SK-N-SH (cell line): Measurements from ENCODE around the gene ADISSP. TPM values are rescaled to one million over a fixed set of nuclear protein-coding genes. Genes with fewer than 3 reads are reported as not detected.
A peak's percentile ranks its signal among the peaks of the same experiment; 100 is the strongest.

Experiments
- CTCF ChIA-PET: fragments of 300-600, 350-600 bp; formaldehyde crosslinking; extraction: SDS; loops from one replicate; lab custom pipeline; 2021; lab: Yijun Ruan, JAX
- POLR2A ChIA-PET: fragments of 350-600 bp; sonication (Branson Sonifier 250); formaldehyde crosslinking; extraction: SDS; loops from one replicate; lab custom pipeline; 2020; ENCODE audit warnings: antibody characterized with exemption, inconsistent platforms; lab: Yijun Ruan, JAX
- DNase-seq: peaks from one replicate; pipeline ENCODE4 v3.0.0; 2012
- H2AFZ ChIP-seq: fragments of 200-600 bp; sonication (generic); 2 replicates; pipeline ENCODE4 v1.8.1; 2016; ENCODE audit warnings: antibody characterized with exemption, mild to moderate bottlenecking, low read depth
- H3F3A ChIP-seq: fragments of 200-600 bp; sonication (generic); replicated peaks from 2 replicates; pipeline ENCODE3; 2016; ENCODE audit warnings: antibody characterized with exemption, mild to moderate bottlenecking; ENCODE audit not compliant: insufficient read depth
- H3K27ac ChIP-seq, 2 experiments: fragments of 200-500 bp in 1 of 2; fragments of 200-600 bp in 1 of 2; sonication (Bioruptor generic) in 1 of 2; sonication (generic), shearing (Covaris generic) in 1 of 2; 2 replicates each; pipeline versions ENCODE4 v1.5.1 to v1.6.1; 2014 to 2016; ENCODE audit warnings: low read depth in 2 of 2, inconsistent platforms in 1 of 2, low read length in 1 of 2, mild to moderate bottlenecking in 1 of 2, mixed read lengths in 1 of 2
- H3K27me3 ChIP-seq: fragments of 200-600 bp; sonication (generic), shearing (Covaris generic); 2 replicates; pipeline ENCODE4 v1.6.1; 2016; ENCODE audit warnings: mixed run types; ENCODE audit not compliant: insufficient read depth
- H3K36me3 ChIP-seq, 2 experiments: fragments of 200-500 bp in 1 of 2; fragments of 200-600 bp in 1 of 2; sonication (Bioruptor generic) in 1 of 2; sonication (generic) in 1 of 2; replicated peaks in 1 of 2; 2 replicates each; pipeline versions ENCODE3 to v1.5.1; 2014 to 2016; ENCODE audit warnings: low read length in 1 of 2, mild to moderate bottlenecking in 1 of 2; ENCODE audit not compliant: insufficient read depth in 2 of 2, control insufficient read depth in 1 of 2
- H3K4me1 ChIP-seq, 2 experiments: fragments of 200-500 bp in 1 of 2; fragments of 200-600 bp in 1 of 2; sonication (Bioruptor generic) in 1 of 2; sonication (generic), shearing (Covaris generic) in 1 of 2; 2 replicates each; pipeline versions ENCODE4 v1.5.1 to v1.6.1; 2014 to 2016; ENCODE audit warnings: low read depth in 1 of 2, low read length in 1 of 2, mixed run types in 1 of 2; ENCODE audit not compliant: insufficient read depth in 2 of 2, control insufficient read depth in 1 of 2
- H3K4me2 ChIP-seq: fragments of 200-600 bp; sonication (generic), shearing (Covaris generic); 2 replicates; pipeline ENCODE4 v1.6.1; 2017; ENCODE audit warnings: mixed run types
- H3K4me3 ChIP-seq, 2 experiments: fragments of 200-500 bp in 1 of 2; fragments of 200-600 bp in 1 of 2; sonication (Bioruptor generic) in 1 of 2; sonication (generic), shearing (Covaris generic) in 1 of 2; 2 replicates each; pipeline versions ENCODE4 v1.5.1 to v1.8.1; 2014 to 2016; ENCODE audit warnings: low read depth in 2 of 2, inconsistent platforms in 1 of 2, low read length in 1 of 2, mild to moderate bottlenecking in 1 of 2, mixed read lengths in 1 of 2, moderate library complexity in 1 of 2
- H3K79me2 ChIP-seq: fragments of 200-600 bp; sonication (generic); 2 replicates; pipeline ENCODE4 v1.8.1; 2017; ENCODE audit warnings: mild to moderate bottlenecking; ENCODE audit not compliant: insufficient read depth
- H3K9ac ChIP-seq: fragments of 200-600 bp; sonication (generic); 2 replicates; pipeline ENCODE4 v1.6.1; 2017; ENCODE audit warnings: mixed run types
- H3K9me2 ChIP-seq: fragments of 200-600 bp; sonication (generic); 2 replicates; pipeline ENCODE4 v1.6.1; 2017; ENCODE audit warnings: mixed run types
- H3K9me3 ChIP-seq: fragments of 200-600 bp; sonication (generic); 2 replicates; pipeline ENCODE4 v1.6.1; 2017; ENCODE audit warnings: mixed run types, mild to moderate bottlenecking, moderate library complexity
- H4K20me1 ChIP-seq: fragments of 200-600 bp; sonication (generic); 2 replicates; pipeline ENCODE4 v1.6.1; 2017; ENCODE audit warnings: mild to moderate bottlenecking, mixed run types; ENCODE audit not compliant: insufficient read depth
- EZH2phosphoT487 ChIP-seq: fragments of 200-600 bp; sonication (generic); IDR thresholded peaks from 2 replicates; pipeline ENCODE4 v1.6.1; 2017; ENCODE audit warnings: low read depth, mixed run types, mild to moderate bottlenecking, antibody characterized with exemption, moderate library complexity, borderline replicate concordance
- FOXJ3 ChIP-seq: sonication (generic); formaldehyde crosslinking; IDR thresholded peaks from 2 replicates; pipeline ENCODE4 v1.5.1; 2020; ENCODE audit warnings: mild to moderate bottlenecking, missing genetic modification reagents
- FOXM1 ChIP-seq: IDR thresholded peaks from 2 replicates; pipeline ENCODE4 v1.4.0; 2012; ENCODE audit warnings: low read depth, mild to moderate bottlenecking
- GABPA ChIP-seq: IDR thresholded peaks from 2 replicates; pipeline ENCODE4 v1.4.0; 2012; ENCODE audit warnings: low read depth, mild to moderate bottlenecking
- RCOR1 ChIP-seq: fragments of 150-350 bp; IDR thresholded peaks from 2 replicates; pipeline ENCODE4 v1.6.1; 2017; ENCODE audit warnings: antibody characterized with exemption, low read length
- RFX5 ChIP-seq: IDR thresholded peaks from 2 replicates; pipeline ENCODE4 v1.6.1; 2012; ENCODE audit warnings: mild to moderate bottlenecking, improper control_type of control experiment, low read length
- RXRA ChIP-seq: IDR thresholded peaks from 2 replicates; pipeline ENCODE4 v1.4.0; 2012; ENCODE audit warnings: low read depth, mild to moderate bottlenecking, borderline replicate concordance
- TAF1 ChIP-seq: IDR thresholded peaks from 2 replicates; pipeline ENCODE4 v1.6.1; 2012; ENCODE audit warnings: low read depth, mild to moderate bottlenecking, low read length, moderate library complexity, borderline replicate concordance
- USF1 ChIP-seq: IDR thresholded peaks from 2 replicates; pipeline ENCODE4 v1.4.0; 2012; ENCODE audit warnings: low read depth, borderline replicate concordance
- YY1 ChIP-seq: IDR thresholded peaks from 2 replicates; pipeline ENCODE4 v1.4.0; 2012; ENCODE audit warnings: low read depth, mild to moderate bottlenecking
- WGBS: methylation state at CpG from one replicate; pipeline ENCODE4 v1.1.6; 2017; ENCODE audit warnings: low lambda C conversion rate; 5-methylcytosine and 5-hydroxymethylcytosine counted together
- polyA plus RNA-seq, 3 experiments: library from polyadenylated mRNA; depleted of rRNA; stranded (reverse); fragments of >200 nt; gene quantifications; 2 replicates each; pipeline ENCODE4 v1.2.3, GENCODE V29; 2012
- TF ChIP-seq, protein P1 (sequence below): fragments of 150-350 bp; IDR thresholded peaks from 2 replicates; pipeline ENCODE4 v1.6.1; 2017; ENCODE audit warnings: antibody characterized with exemption, low read length, low read depth, borderline replicate concordance
- TF ChIP-seq, protein P2 (sequence below): IDR thresholded peaks from 2 replicates; pipeline ENCODE4; 2012

Gene ADISSP
- polyA plus RNA-seq, 1 of the 3 experiments (the other 2 are of a cell fraction) = 73.9 TPM

GRCh38 chr20:3804781-3805180, 37.2 kb upstream of the ADISSP start:
- no peaks in the 10 kb centered on the region for H4K20me1 ChIP-seq
- ChIA-PET CTCF (interaction anchor here (0.8 to 1.0 kb wide), 2 partner anchors 19 to 23 kb away, joined by 3 to 4 read pairs; partner anchors contain the start of genes CENPB and SPEF1), POLR2A (interaction anchor here (0.8 kb wide), 1 partner anchor 16 kb away, joined by 4 read pairs; the partner anchor contains the start of gene AP5S1)
- peaks cover 14 to 36% of the 10 kb centered on the region in 2 experiments for H3K36me3 ChIP-seq
- peaks cover 27 to 31% of the 10 kb centered on the region in 2 experiments; a peak in 3 of 4 replicates for H3K4me1 ChIP-seq
- no peak overlapping the region for H3K4me2 ChIP-seq
- H3F3A ChIP-seq = peaks cover 43% of the 10 kb centered on the region
- TF ChIP-seq FOXJ3 (CRISPR knock-in tag) = no peak
- no peaks in the 10 kb centered on the region for H3K9me3 ChIP-seq
- no peak overlapping the region for H3K4me3 ChIP-seq
- peak overlapping the region; percentile 16 to 93; a peak in 2 of 4 replicates for H3K27ac ChIP-seq
- H3K9ac ChIP-seq = no peak overlapping the region
- H3K27me3 ChIP-seq = no peaks in the 10 kb centered on the region
- H3K79me2 ChIP-seq = peaks cover 21% of the 10 kb centered on the region
- WGBS = 85% methylated on average over 7 of the region's 11 CpGs
- no peak overlapping the region for H2AFZ ChIP-seq
- no peak for DNase-seq
- H3K9me2 ChIP-seq = no peaks in the 10 kb centered on the region

DNA sequence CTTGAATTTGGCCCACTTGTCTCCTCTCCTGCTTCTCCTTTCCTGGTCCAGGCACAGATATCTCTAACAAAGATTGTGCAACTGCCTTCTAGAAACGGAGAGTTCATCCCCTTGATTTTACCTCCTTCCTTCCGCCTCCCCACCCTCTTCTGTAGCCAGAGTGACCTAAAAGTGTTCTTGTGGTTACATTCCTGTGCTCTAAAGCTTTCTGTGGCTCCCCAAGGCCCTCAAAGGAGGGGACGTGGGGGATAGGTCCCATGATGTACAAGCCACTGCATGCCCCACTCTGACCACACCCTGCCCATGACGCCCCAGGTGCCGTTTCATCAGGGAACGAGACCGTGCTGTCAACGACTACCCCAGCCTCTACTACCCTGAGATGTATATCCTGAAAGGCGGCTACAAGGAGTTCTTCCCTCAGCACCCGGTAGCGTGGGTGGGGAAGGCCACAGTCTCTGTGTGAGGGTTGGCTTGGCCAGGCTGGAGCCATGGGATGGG, 36.8 kb upstream of the ADISSP start:
- H4K20me1 ChIP-seq = no peaks in the 10 kb centered on the region
- 92% methylated on average over 11 of the region's 11 CpGs for WGBS
- no peak for DNase-seq
- H2AFZ ChIP-seq = no peak overlapping the region
- H3K9me3 ChIP-seq = no peaks in the 10 kb centered on the region
- no peak overlapping the region for H3K9ac ChIP-seq
- H3K4me1 ChIP-seq = peaks cover 31 to 32% of the 10 kb centered on the region in 2 experiments; a peak in 3 of 4 replicates
- no peak for TF ChIP-seq FOXM1
- TF ChIP-seq GABPA = no peak
- TF ChIP-seq, protein P1, sequence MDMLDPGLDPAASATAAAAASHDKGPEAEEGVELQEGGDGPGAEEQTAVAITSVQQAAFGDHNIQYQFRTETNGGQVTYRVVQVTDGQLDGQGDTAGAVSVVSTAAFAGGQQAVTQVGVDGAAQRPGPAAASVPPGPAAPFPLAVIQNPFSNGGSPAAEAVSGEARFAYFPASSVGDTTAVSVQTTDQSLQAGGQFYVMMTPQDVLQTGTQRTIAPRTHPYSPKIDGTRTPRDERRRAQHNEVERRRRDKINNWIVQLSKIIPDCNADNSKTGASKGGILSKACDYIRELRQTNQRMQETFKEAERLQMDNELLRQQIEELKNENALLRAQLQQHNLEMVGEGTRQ = no peak
- TF ChIP-seq, protein P2, sequence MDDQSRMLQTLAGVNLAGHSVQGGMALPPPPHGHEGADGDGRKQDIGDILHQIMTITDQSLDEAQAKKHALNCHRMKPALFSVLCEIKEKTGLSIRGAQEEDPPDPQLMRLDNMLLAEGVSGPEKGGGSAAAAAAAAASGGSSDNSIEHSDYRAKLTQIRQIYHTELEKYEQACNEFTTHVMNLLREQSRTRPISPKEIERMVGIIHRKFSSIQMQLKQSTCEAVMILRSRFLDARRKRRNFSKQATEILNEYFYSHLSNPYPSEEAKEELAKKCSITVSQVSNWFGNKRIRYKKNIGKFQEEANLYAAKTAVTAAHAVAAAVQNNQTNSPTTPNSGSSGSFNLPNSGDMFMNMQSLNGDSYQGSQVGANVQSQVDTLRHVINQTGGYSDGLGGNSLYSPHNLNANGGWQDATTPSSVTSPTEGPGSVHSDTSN = no peak
- TF ChIP-seq RFX5 = no peak
- TF ChIP-seq FOXJ3 (CRISPR knock-in tag) = no peak
- no peak for TF ChIP-seq EZH2phosphoT487
- no peak for TF ChIP-seq YY1
- no peak for TF ChIP-seq RCOR1
- TF ChIP-seq USF1 = no peak
- no peak for TF ChIP-seq RXRA
- no peak for TF ChIP-seq TAF1
- TF ChIP-seq, all 33 proteins: peak for 0
- H3K36me3 ChIP-seq = peaks cover 14 to 36% of the 10 kb centered on the region in 2 experiments
- H3K4me2 ChIP-seq = no peak overlapping the region
- peaks cover 43% of the 10 kb centered on the region for H3F3A ChIP-seq
- no peaks in the 10 kb centered on the region for H3K9me2 ChIP-seq
- POLR2A ChIA-PET = interaction anchor here (0.9 kb wide), 1 partner anchor 14 kb away, joined by 5 read pairs; no protein-coding TSS in a partner anchor
- no peak overlapping the region for H3K4me3 ChIP-seq
- no peak overlapping the region for H3K27ac ChIP-seq
- peaks cover 21% of the 10 kb centered on the region; the same call in 1 of the 2 replicates for H3K79me2 ChIP-seq
- H3K27me3 ChIP-seq = no peaks in the 10 kb centered on the region
- CTCF ChIA-PET = interaction anchor here (0.6 to 1.0 kb wide), 2 partner anchors 9 to 18 kb away, joined by 3 to 4 read pairs; partner anchors contain the start of gene CENPB
